Parathyroid adenoma (tissue), 2 donors: ENCODE measurements around the gene DCLK1.

Experiments used
- H2AFZ ChIP-seq: fragments of 300-600 bp; sonication (generic); one replicate; pipeline ENCODE4 v1.7.0; 2017; ENCODE audit warnings: antibody characterized with exemption, mild to moderate bottlenecking
- H3K27ac ChIP-seq: fragments of 300-600 bp; sonication (generic); one replicate; pipeline ENCODE4 v1.7.0; 2017
- H3K27me3 ChIP-seq: fragments of 300-600 bp; sonication (generic); one replicate; pipeline ENCODE4 v1.7.0; 2017; ENCODE audit warnings: low read length; ENCODE audit not compliant: control insufficient read depth, insufficient read depth
- H3K36me3 ChIP-seq: fragments of 300-600 bp; sonication (generic); one replicate; pipeline ENCODE4 v1.7.0; 2017; ENCODE audit warnings: low read length; ENCODE audit not compliant: control insufficient read depth, insufficient read depth
- H3K4me1 ChIP-seq: fragments of 300-600 bp; sonication (generic); one replicate; pipeline ENCODE4 v1.7.0; 2017; ENCODE audit warnings: control low read depth
- H3K4me2 ChIP-seq: fragments of 300-600 bp; sonication (generic); one replicate; pipeline ENCODE4 v1.7.0; 2017; ENCODE audit warnings: low read length
- H3K4me3 ChIP-seq: fragments of 300-600 bp; sonication (generic); one replicate; pipeline ENCODE4 v1.7.0; 2017; ENCODE audit warnings: low read depth, low read length
- H3K79me2 ChIP-seq: fragments of 300-600 bp; sonication (generic); one replicate; pipeline ENCODE4 v1.7.0; 2017; ENCODE audit warnings: control low read depth
- H3K9ac ChIP-seq: fragments of 300-600 bp; sonication (generic); one replicate; pipeline ENCODE4 v1.7.0; 2017; ENCODE audit warnings: mild to moderate bottlenecking
- H3K9me3 ChIP-seq: fragments of 300-600 bp; sonication (generic); one replicate; pipeline ENCODE4 v1.7.0; 2017; ENCODE audit warnings: low read length; ENCODE audit not compliant: control insufficient read depth
- TF ChIP-seq, protein P1 (sequence below): fragments of 300-600 bp; sonication (generic); IDR thresholded peaks from one replicate; pipeline ENCODE4 v1.7.0; 2017; ENCODE audit warnings: antibody characterized with exemption, mild to moderate bottlenecking
- donor health status: primary hyperparathyroidism.

DCLK1 gene

DNA sequence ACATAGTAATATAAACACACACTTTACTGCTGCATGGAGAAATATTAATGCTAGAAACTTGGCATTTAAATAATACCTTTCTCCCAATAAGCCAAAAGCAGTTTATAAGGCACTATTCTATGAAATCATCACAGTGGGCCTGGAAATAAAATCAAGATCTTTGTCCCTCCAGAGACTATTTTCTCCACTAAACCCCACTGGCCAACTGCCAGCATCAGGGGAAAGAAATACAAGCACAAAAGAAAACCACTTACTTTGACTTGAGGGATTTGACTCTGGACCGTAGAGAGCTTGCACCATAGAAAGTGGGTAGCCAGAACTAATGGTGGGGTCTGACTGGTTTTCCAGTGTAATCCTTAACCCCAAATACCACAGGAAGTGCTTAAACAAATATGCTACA is 71.9 kb downstream of the DCLK1 start:
- Histone ChIP-seq H3K27ac (no peak overlapping the region), H3K4me1 (no peaks in the 10 kb centered on the region), H3K9ac (no peak overlapping the region), H3K79me2 (no peaks in the 10 kb centered on the region), H3K9me3 (no peaks in the 10 kb centered on the region), H3K36me3 (no peaks in the 10 kb centered on the region), H3K4me3 (no peak overlapping the region), H2AFZ (no peak overlapping the region), H3K27me3 (no peaks in the 10 kb centered on the region), H3K4me2 (no peak overlapping the region)
- TF ChIP-seq, protein P1, sequence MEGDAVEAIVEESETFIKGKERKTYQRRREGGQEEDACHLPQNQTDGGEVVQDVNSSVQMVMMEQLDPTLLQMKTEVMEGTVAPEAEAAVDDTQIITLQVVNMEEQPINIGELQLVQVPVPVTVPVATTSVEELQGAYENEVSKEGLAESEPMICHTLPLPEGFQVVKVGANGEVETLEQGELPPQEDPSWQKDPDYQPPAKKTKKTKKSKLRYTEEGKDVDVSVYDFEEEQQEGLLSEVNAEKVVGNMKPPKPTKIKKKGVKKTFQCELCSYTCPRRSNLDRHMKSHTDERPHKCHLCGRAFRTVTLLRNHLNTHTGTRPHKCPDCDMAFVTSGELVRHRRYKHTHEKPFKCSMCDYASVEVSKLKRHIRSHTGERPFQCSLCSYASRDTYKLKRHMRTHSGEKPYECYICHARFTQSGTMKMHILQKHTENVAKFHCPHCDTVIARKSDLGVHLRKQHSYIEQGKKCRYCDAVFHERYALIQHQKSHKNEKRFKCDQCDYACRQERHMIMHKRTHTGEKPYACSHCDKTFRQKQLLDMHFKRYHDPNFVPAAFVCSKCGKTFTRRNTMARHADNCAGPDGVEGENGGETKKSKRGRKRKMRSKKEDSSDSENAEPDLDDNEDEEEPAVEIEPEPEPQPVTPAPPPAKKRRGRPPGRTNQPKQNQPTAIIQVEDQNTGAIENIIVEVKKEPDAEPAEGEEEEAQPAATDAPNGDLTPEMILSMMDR: no peak

DNA sequence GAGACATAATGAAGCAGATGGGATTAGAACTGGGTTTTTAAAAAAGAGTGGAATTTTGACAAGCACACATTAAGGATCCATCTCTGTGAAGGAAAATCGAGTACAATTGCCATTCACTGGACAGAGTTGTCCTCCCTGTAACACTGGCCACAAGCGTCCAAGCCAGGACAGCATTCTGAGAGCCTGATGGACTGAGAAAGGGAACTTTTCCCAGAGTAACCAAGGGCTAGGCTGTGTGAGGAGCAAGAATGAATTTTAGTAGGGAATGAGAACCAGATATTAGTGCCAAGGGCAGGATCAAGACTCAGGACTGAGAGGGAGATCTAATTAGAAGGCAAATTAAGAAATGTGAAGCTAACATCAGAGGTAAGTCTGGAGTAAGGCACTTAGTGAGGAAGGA is 73.1 kb downstream of the DCLK1 start:
- H2AFZ ChIP-seq: no peak overlapping the region
- H3K79me2 ChIP-seq: no peaks in the 10 kb centered on the region
- H3K4me1 ChIP-seq: no peaks in the 10 kb centered on the region
- no peak overlapping the region for H3K27ac ChIP-seq
- H3K9me3 ChIP-seq: no peaks in the 10 kb centered on the region
- no peaks in the 10 kb centered on the region for H3K36me3 ChIP-seq
- no peaks in the 10 kb centered on the region for H3K27me3 ChIP-seq
- H3K4me3 ChIP-seq: no peak overlapping the region
- H3K9ac ChIP-seq: no peak overlapping the region
- TF ChIP-seq, protein P1: no peak
- H3K4me2 ChIP-seq: no peak overlapping the region

GRCh38 chr13:36057547-36057946 is 73.6 kb downstream of the DCLK1 start:
- Histone ChIP-seq H3K9me3 (no peaks in the 10 kb centered on the region), H3K9ac (no peak overlapping the region), H3K4me1 (no peaks in the 10 kb centered on the region), H3K79me2 (no peaks in the 10 kb centered on the region), H3K4me3 (no peak overlapping the region), H3K4me2 (no peak overlapping the region), H3K27me3 (no peaks in the 10 kb centered on the region), H2AFZ (no peak overlapping the region), H3K36me3 (no peaks in the 10 kb centered on the region), H3K27ac (no peak overlapping the region)
- TF ChIP-seq, protein P1: no peak

GRCh38 chr13:36057041-36057440 is 74.1 kb downstream of the DCLK1 start:
- Histone ChIP-seq H3K27me3 (no peaks in the 10 kb centered on the region), H3K4me2 (no peak overlapping the region), H2AFZ (no peak overlapping the region), H3K9me3 (no peaks in the 10 kb centered on the region), H3K79me2 (no peaks in the 10 kb centered on the region), H3K4me1 (no peaks in the 10 kb centered on the region), H3K36me3 (no peaks in the 10 kb centered on the region), H3K4me3 (no peak overlapping the region), H3K9ac (no peak overlapping the region), H3K27ac (no peak overlapping the region)
- TF ChIP-seq, protein P1: no peak

GRCh38 chr13:36055366-36055765 is 75.8 kb downstream of the DCLK1 start:
- Histone ChIP-seq H3K9me3 (no peaks in the 10 kb centered on the region), H3K4me2 (no peak overlapping the region), H3K36me3 (no peaks in the 10 kb centered on the region), H3K79me2 (no peaks in the 10 kb centered on the region), H3K27ac (no peak overlapping the region), H3K4me1 (no peaks in the 10 kb centered on the region), H2AFZ (no peak overlapping the region), H3K9ac (no peak overlapping the region), H3K27me3 (no peaks in the 10 kb centered on the region), H3K4me3 (no peak overlapping the region)
- TF ChIP-seq, protein P1: no peak
